Eye (tissue), 1 donor: Measurements from ENCODE around the gene NUAK2.
A peak's percentile ranks its signal among the peaks of the same experiment; 100 is the strongest.
"Not testable (repeated sequence)": the region's sequence is repeated elsewhere in the genome, so short reads cannot be mapped to it uniquely, and the experiment has no call there.

ENCODE experiments used
- DNase-seq: peaks from one replicate; pipeline ENCODE4 v3.0.0-alpha.2; 2015

Gene NUAK2

GRCh38 chr1:205317311-205317917 lies 4.1 kb downstream of the NUAK2 start:
- DNase-seq: peak; percentile 71

- peak; percentile 22 for DNase-seq
These were observed 5.4 kb downstream of the NUAK2 start for GRCh38 chr1:205316161-205316566.

- DNase-seq: peak; percentile 78
These were observed 6.4 kb downstream of the NUAK2 start for GRCh38 chr1:205315008-205315618.

- DNase-seq: peak; percentile 95
These were observed 7.8 kb downstream of the NUAK2 start for GRCh38 chr1:205313563-205314308.

- no peak for DNase-seq
These were observed 8.5 kb downstream of the NUAK2 start for GRCh38 chr1:205312866-205313562.

- no peak for DNase-seq
These were observed 10.4 kb downstream of the NUAK2 start for GRCh38 chr1:205310976-205311704.

- no peak for DNase-seq
These were observed 11.8 kb downstream of the NUAK2 start for GRCh38 chr1:205309741-205310140.

GRCh38 chr1:205306929-205307566 lies 14.5 kb downstream of the NUAK2 start:
- DNase-seq: no peak

- no peak for DNase-seq
These were observed 16.9 kb downstream of the NUAK2 start for GRCh38 chr1:205304695-205305070.

GRCh38 chr1:205304046-205304694 lies 17.4 kb downstream of the NUAK2 start:
- DNase-seq: no peak

- DNase-seq: no peak
These were observed 18.2 kb downstream of the NUAK2 start for GRCh38 chr1:205303247-205303888.

GRCh38 chr1:205301842-205302588 lies 19.5 kb downstream of the NUAK2 start:
- no peak for DNase-seq

- peak; percentile 93 for DNase-seq
These were observed 20.2 kb downstream of the NUAK2 start for GRCh38 chr1:205301205-205301821.

- DNase-seq: no peak
These were observed 21.4 kb downstream of the NUAK2 start for GRCh38 chr1:205300149-205300548.

GRCh38 chr1:205298191-205298994 lies 23.2 kb downstream of the NUAK2 start:
- DNase-seq: peak; percentile 96

GRCh38 chr1:205297546-205298177 lies 23.9 kb downstream of the NUAK2 start:
- DNase-seq: not testable (repeated sequence)

GRCh38 chr1:205296154-205296553 lies 25.4 kb downstream of the NUAK2 start:
- DNase-seq: no peak

GRCh38 chr1:205294934-205295333 lies 26.6 kb downstream of the NUAK2 start:
- DNase-seq: no peak
